GM18505 (cell line): ENCODE data around the gene MPPED2.

Experiments used
- ATAC-seq: cut with Tn5 transposase; IDR thresholded peaks from one replicate; pipeline ENCODE4 v1.9.1; 2021; ENCODE audit not compliant: unreplicated experiment
- POLR2A ChIP-seq: IDR thresholded peaks from 4 replicates; pipeline ENCODE4 v1.6.1; 2011; ENCODE audit warnings: borderline replicate concordance; ENCODE audit not compliant: insufficient read depth, insufficient read length; ENCODE audit errors: extremely low read depth

Gene MPPED2

DNA sequence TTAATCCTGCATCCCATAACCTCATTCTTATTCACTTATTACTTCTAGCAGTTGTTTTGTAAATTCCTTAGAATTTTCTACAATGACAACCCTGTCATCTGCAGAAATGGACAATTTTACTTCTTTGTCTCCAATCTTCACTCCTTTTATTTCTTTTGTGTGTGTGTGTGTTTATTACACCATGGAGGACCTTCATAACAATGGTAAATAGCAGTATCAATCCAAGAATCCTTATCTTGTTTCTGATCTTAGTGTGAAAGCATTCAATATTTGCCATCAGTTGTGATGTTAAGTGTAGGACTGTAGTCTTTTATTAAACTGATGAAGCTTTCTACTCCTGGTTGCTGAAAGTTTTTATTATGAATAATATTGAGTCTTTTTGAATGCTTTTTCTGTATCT is 109.1 kb downstream of the MPPED2 start:
- TF ChIP-seq POLR2A = no peak
- no peak for ATAC-seq

GRCh38 chr11:30474151-30474954 is 111.8 kb downstream of the MPPED2 start:
- no peak for TF ChIP-seq POLR2A
- ATAC-seq = no peak

- no peak for TF ChIP-seq POLR2A
- no peak for ATAC-seq
These were observed 114.9 kb downstream of the MPPED2 start for GRCh38 chr11:30471244-30471643.

- no peak for TF ChIP-seq POLR2A
These were observed 117.3 kb downstream of the MPPED2 start for GRCh38 chr11:30468881-30469280.

DNA sequence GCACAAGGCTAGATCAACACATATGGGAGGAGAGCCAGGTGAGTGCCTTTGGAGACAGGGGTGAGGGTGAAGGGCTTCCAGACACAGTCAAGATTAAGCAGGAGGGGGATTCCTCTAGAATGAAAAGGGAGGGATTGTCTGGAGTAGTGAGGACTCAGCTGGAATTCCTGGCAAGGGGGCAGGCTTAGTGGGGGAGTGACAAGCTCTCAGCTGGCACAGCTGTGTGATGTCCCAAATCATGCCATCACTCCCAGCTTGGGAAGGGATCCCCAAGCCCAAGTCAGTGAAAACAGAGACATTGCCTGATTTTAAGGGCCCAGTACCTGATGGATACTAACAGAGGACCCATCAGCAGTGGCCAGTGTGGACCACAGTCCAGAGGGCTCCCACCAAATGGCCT is 119.0 kb downstream of the MPPED2 start:
- no peak for ATAC-seq
- TF ChIP-seq POLR2A = no peak

More at GRCh38 chr11:30468881-30469280, 117.3 kb downstream of the MPPED2 start:
- no peak for ATAC-seq

DNA sequence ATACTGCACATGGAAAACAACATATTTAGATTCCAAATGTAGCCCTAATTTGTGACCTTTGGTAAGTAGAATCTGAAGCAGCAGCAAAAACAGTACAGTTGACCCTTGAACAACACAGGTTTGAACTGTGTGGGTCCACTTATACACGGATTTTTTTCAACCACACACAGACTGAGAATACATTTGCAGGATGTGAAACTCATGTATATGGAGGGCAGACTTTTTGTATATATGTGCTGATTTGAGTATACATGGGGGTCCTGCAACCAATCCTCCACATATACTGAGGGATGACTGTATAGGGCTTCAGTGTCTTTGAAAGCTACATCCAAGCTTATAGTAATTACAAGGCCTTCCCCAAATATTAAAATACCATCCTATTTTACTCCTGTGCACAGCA is 120.5 kb downstream of the MPPED2 start:
- no peak for ATAC-seq
- no peak for TF ChIP-seq POLR2A

GRCh38 chr11:30465192-30465591 is 121.0 kb downstream of the MPPED2 start:
- no peak for TF ChIP-seq POLR2A
- ATAC-seq = no peak

- TF ChIP-seq POLR2A = no peak
These were observed 122.9 kb downstream of the MPPED2 start for GRCh38 chr11:30463266-30463665.

GRCh38 chr11:30462421-30462820 is 123.7 kb downstream of the MPPED2 start:
- ATAC-seq = no peak
- no peak for TF ChIP-seq POLR2A

More at GRCh38 chr11:30463266-30463665, 122.9 kb downstream of the MPPED2 start:
- ATAC-seq = no peak

- no peak for ATAC-seq
- TF ChIP-seq POLR2A = no peak
These were observed 126.3 kb downstream of the MPPED2 start for GRCh38 chr11:30459821-30460220.

- no peak for TF ChIP-seq POLR2A
These were observed 126.8 kb downstream of the MPPED2 start for GRCh38 chr11:30459306-30459705.

GRCh38 chr11:30458541-30458940 is 127.6 kb downstream of the MPPED2 start:
- no peak for ATAC-seq
- TF ChIP-seq POLR2A = no peak

More at GRCh38 chr11:30459306-30459705, 126.8 kb downstream of the MPPED2 start:
- ATAC-seq = no peak

- TF ChIP-seq POLR2A = no peak
- no peak for ATAC-seq
These were observed 129.1 kb downstream of the MPPED2 start for GRCh38 chr11:30457087-30457486.

DNA sequence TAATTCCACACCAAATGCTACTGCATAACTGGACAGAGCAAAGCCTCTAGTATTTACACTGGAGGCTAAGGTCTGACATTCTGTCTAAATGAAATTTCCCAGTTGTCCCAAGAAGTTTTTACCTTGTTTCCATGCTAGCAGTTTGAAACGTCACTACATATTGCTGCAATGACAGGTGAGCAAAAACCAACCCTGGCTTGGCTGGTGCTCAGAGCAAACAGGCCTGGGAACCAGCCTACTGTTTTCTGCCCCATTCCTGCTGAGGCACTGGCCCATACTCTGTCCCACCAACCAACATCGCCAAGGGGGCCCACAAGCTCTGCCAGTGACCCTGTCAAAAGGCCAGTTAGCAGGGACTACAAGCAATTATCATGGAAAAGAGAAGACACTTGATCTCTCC is 131.1 kb downstream of the MPPED2 start:
- no peak for TF ChIP-seq POLR2A
- no peak for ATAC-seq
